Peyer's patch (tissue), 4 donors: ENCODE results near the gene SPATA12. TPM values are rescaled to one million over a fixed set of nuclear protein-coding genes. Genes with fewer than 3 reads are reported as not detected.

Experiments used
- DNase-seq, 3 donors: peaks; one replicate each; pipeline ENCODE4 v3.0.0-alpha.2; 2017 to 2019
- H3K27ac ChIP-seq, 4 donors: fragments of 200-600 bp; sonication (generic); one replicate each; pipeline ENCODE4 v1.5.1; 2016 to 2019
- H3K27me3 ChIP-seq, 2 donors: fragments of 200-600 bp; sonication (generic); one replicate each; pipeline ENCODE4 v1.5.1; 2019
- H3K36me3 ChIP-seq, 3 donors: fragments of 200-600 bp; sonication (generic); one replicate each; pipeline ENCODE4 v1.5.1; 2016 to 2019
- H3K4me1 ChIP-seq, 4 donors: fragments of 200-600 bp; sonication (generic); one replicate each; pipeline ENCODE4 v1.5.1; 2016 to 2019
- H3K4me3 ChIP-seq, 4 donors: fragments of 200-600 bp; sonication (generic); 1 replicate in 3 of 4; 2 replicates in 1 of 4; pipeline ENCODE4 v1.5.1; 2016 to 2019; ENCODE audit warnings: mild to moderate bottlenecking in 1 of 4
- H3K9me3 ChIP-seq, 4 donors: fragments of 200-600 bp; sonication (generic); one replicate each; pipeline ENCODE4 v1.5.1; 2016 to 2019; ENCODE audit warnings: mild to moderate bottlenecking in 1 of 4
- CTCF ChIP-seq, 6 experiments: fragments of 450-650 bp in 4 of 6; fragments of 200-600 bp in 2 of 6; sonication (generic) in 1 of 6; IDR thresholded peaks; one replicate each; pipeline ENCODE4 v1.5.1; 2017 to 2019; ENCODE audit warnings: antibody characterized with exemption in 6 of 6, mild to moderate bottlenecking in 3 of 6, moderate library complexity in 1 of 6
- POLR2A ChIP-seq, 2 donors: fragments of 450-650 bp; IDR thresholded peaks; one replicate each; pipeline ENCODE4 v1.5.1; 2017; ENCODE audit warnings: antibody characterized with exemption in 2 of 2, mild to moderate bottlenecking in 2 of 2, moderate library complexity in 2 of 2
- total RNA-seq, 4 donors: library from RNA; depleted of rRNA; stranded (reverse); fragments of >200 nt; gene quantifications; one replicate each; pipeline ENCODE4 v1.1.0, GENCODE V29; 2016

SPATA12 gene
- total RNA-seq, 4 donors from 2014 or later: not detected

GRCh38 chr3:57108684-57109083 is 48.2 kb downstream of the SPATA12 start:
- H3K4me3 ChIP-seq: no peak overlapping the region
- TF ChIP-seq CTCF (IDR thresholded peaks at IDR 0.05) (no peak), POLR2A (IDR thresholded peaks at IDR 0.05) (no peak)
- no peak for DNase-seq
- H3K9me3 ChIP-seq: no peaks in the 10 kb centered on the region
- no peak overlapping the region for H3K27ac ChIP-seq
- H3K36me3 ChIP-seq: no peaks in the 10 kb centered on the region
- no peaks in the 10 kb centered on the region for H3K4me1 ChIP-seq
- no peaks in the 10 kb centered on the region for H3K27me3 ChIP-seq

DNA sequence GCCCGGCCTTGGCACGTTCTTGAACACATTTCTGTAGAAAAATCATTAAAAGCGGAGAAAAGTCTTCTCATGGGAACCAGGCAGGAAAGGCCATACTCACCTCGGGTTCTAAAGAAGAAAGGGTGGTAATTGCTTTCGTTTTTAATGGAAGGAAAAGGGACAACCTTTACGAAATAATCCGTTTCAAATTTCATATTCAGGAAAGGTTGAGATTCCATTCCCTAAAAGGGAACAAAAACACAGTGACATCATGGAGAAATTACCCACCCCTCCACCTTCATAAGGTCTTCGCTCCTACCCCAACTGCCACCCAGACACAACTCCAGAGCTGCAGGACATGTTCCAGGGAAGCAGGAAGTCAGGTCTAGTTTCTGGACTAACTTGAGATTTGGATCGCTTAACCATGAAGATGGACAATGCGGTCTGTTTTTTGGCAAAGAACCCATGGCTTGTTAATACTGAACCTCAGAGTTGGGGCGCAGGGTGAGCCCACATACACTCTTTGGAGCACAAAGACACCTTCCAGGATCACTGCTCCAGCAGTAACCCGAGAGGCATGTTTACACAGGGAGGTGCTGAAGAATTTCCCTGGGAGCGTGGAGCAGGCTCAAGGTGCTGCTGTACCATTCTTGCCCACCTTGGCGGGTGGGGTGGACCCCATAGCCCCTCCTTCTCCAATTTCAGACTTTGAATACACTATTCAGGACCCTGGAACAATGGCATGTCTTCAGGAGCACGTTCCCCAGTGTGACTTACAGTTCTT is 49.2 kb downstream of the SPATA12 start:
- no peak for TF ChIP-seq CTCF (IDR thresholded peaks at IDR 0.05)
- no peak for TF ChIP-seq POLR2A (IDR thresholded peaks at IDR 0.05)
- no peak overlapping the region for H3K27ac ChIP-seq
- H3K36me3 ChIP-seq: no peaks in the 10 kb centered on the region
- H3K4me1 ChIP-seq: no peaks in the 10 kb centered on the region
- DNase-seq: no peak
- no peak overlapping the region for H3K4me3 ChIP-seq
- no peaks in the 10 kb centered on the region for H3K9me3 ChIP-seq
- no peaks in the 10 kb centered on the region for H3K27me3 ChIP-seq

DNA sequence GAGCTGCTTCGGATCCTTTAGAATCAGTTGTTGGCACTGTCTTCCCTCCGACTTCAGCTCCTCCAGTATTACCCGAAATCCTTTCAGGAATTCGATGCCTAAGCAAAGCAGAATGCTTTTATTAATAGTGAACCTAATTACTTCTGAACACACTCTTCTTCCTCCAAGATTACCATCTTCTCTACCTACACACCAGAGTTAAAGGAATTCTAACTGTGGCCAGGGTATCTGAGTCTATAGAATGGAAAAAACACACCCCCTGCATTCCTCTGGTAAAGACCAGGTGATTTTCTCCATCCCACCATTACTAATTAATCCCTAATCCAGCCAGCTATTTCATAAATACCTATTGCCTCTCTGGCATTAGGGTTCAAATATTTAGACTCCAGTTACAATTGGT is 49.8 kb downstream of the SPATA12 start:
- no peak overlapping the region for H3K27ac ChIP-seq
- no peaks in the 10 kb centered on the region for H3K9me3 ChIP-seq
- no peaks in the 10 kb centered on the region for H3K27me3 ChIP-seq
- no peaks in the 10 kb centered on the region for H3K36me3 ChIP-seq
- no peak for DNase-seq
- no peaks in the 10 kb centered on the region for H3K4me1 ChIP-seq
- H3K4me3 ChIP-seq: no peak overlapping the region
- TF ChIP-seq CTCF (IDR thresholded peaks at IDR 0.05): no peak
- no peak for TF ChIP-seq POLR2A (IDR thresholded peaks at IDR 0.05)

DNA sequence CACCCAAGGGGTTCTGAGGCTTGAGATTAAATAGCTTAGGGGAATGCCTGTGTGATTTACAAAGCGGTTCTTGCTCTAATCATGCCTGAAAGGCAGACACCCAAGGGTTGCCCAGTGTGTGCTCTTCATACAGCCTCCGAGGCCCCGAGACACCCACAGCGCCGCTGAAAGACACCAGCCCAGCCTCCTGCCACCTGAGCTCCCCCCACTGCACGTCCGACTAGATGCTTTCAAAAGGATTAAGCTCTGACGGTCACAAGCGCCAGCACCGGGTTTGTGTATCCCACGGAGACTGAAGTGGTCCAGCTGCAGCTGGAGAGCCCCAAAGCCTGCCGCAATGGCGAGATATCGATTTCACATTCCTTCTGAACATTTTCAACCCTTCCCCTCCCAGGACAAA is 50.3 kb downstream of the SPATA12 start:
- Histone ChIP-seq H3K27me3 (no peaks in the 10 kb centered on the region), H3K4me1 (no peaks in the 10 kb centered on the region), H3K36me3 (no peaks in the 10 kb centered on the region), H3K27ac (no peak overlapping the region), H3K9me3 (no peaks in the 10 kb centered on the region), H3K4me3 (no peak overlapping the region)
- DNase-seq: no peak
- no peak for TF ChIP-seq CTCF (IDR thresholded peaks at IDR 0.05)
- TF ChIP-seq POLR2A (IDR thresholded peaks at IDR 0.05): no peak

DNA sequence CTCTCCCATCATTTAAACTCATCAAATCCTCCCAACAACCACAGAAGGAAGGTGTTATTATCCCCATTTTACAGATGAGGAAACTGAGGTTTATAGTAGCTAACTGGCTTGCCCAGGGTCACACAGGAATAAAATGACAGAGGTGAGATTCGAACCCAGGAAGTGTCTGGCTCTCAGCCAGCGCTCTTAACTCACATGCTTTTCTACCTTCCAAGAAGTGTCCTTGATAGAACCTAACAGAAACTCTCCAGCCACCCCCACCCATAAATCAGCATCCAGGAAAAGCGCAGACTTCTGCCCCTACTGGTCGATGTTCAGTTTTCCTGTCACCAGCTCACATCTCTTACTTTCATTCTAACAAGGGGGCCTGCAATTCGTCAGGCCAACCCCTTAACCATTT is 51.7 kb downstream of the SPATA12 start:
- Histone ChIP-seq H3K4me1 (no peaks in the 10 kb centered on the region), H3K4me3 (no peak overlapping the region), H3K27me3 (no peaks in the 10 kb centered on the region), H3K36me3 (no peaks in the 10 kb centered on the region), H3K27ac (no peak overlapping the region), H3K9me3 (no peaks in the 10 kb centered on the region)
- no peak for DNase-seq
- TF ChIP-seq CTCF (IDR thresholded peaks at IDR 0.05) (peak in 1 of 6 experiments; percentile 8), POLR2A (IDR thresholded peaks at IDR 0.05) (no peak)
